ENCODE results near the gene MYADM.

Gene MYADM

DNA sequence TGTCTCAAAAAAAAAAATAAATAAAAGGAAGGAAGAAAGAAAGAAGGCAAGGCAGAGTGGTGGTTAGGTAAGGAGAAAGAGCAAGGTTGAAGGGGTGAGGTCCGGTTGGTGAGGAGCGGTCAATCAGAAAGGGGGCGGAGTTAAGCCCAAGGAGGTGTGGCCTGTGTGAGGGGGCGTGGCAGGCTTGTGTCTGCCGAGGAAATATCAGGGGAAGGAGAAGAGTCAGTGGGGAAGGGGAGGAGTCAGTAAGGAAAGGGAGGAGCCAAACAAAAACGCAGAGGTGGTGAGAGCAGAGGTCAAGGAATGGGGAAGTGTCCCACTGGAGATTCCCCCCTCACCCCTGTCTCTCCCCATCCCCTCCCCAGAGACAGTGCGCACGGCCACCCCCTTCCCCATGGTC lies 47.3 kb downstream of the MYADM start:
- no peak for DNase-seq (ENCODE audit: low read depth, low spot score)

DNA sequence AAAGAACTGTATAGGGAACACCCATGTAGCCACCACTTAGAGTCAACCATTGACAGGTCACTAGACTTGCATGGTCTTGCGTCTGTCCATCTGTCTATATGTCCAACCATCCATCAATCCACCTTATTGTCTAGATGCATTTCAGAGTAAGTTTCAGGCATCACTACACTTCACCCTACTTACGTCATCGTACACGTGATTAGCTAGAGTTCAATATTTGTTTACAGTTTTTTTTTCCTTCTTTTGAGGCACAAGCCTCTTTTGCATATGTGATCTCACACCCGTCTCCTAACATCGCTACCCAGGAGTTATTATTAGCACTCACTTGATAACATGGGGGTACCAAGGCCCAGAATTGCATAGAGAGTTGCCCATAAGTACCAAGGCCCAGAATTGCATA lies 48.3 kb downstream of the MYADM start:
- no peak for DNase-seq (ENCODE audit: low read depth, low spot score)

DNA sequence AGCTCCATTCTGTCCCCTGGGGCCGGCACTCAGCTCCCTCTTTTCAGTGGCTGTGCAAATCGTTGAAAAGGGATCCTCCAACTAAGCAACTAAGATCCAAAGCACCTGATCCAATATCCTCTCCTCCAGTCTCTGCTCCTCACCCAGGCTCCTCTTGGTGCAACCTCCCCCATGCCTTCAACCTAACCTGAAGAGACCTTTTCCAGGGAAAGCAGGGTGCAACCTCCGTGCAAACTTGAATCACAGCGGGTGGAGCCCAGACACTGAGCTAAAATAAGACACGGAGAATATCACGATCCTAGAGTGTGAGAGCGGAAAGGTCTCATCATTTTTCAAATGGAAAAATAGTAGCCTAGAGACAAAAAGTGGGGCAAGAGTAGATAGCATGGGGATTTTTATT lies 49.7 kb downstream of the MYADM start:
- no peak for DNase-seq (ENCODE audit: low read depth, low spot score)

Measured in activated CD4-positive, CD25-positive, alpha-beta regulatory T cell treated with anti-CD3 and anti-CD28 coated beads, Interleukin-2, amount 50 U/mL, for 16 hours (primary cell).